ENCODE data around the gene RHOBTB3. TPM values are rescaled to one million over a fixed set of nuclear protein-coding genes. Genes with fewer than 3 reads are reported as not detected.

The RHOBTB3 gene
- total RNA-seq, 4 donors from 2014 or later = 58.7 to 85.7 (median 68.0) TPM

- Histone ChIP-seq H3K9me3 (no peaks in the 10 kb centered on the region), H3K27me3 (no peaks in the 10 kb centered on the region), H3K36me3 (no peaks in the 10 kb centered on the region), H3K27ac (no peak overlapping the region), H3K4me3 (replicated peaks in 1 of 3) (no peak overlapping the region), H3K4me1 (peaks cover 10 to 13% of the 10 kb centered on the region in 2 donors)
- TF ChIP-seq POLR2A (IDR thresholded peaks at IDR 0.05) = no peak
- TF ChIP-seq CTCF (IDR thresholded peaks at IDR 0.05) = no peak
- intact Hi-C loops (cut with DNase I) = no loop called here
- WGBS, 2 donors = 80 to 87% methylated on average over 6 of the region's 6 CpGs
- DNase-seq = no peak
Observed at GRCh38 chr5:95804736-95805539, 73.8 kb downstream of the RHOBTB3 start.

DNA sequence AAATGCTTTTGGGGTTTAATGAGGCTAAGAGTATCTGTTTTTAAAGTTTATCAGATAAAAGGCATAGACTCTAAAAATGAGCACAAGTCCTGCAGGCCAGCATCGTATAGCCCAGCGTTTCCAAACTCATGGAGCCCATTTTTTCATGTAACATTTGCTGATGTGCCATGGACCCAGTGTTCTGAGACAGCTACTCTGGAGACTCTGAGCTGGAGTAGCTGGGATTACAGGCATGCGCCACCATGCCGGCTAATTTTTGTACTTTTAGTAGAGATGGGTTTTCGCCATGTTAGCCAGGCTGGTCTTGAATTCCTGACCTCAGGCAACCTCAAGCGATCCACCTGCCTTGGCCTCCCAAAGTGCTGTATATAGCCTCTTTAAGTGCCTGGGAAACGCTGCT, 75.6 kb downstream of the RHOBTB3 start:
- DNase-seq = no peak
- Histone ChIP-seq H3K4me1 (peaks cover 21% of the 10 kb centered on the region in 2 donors), H3K27ac (no peak overlapping the region), H3K27me3 (no peaks in the 10 kb centered on the region), H3K9me3 (no peaks in the 10 kb centered on the region), H3K4me3 (replicated peaks in 1 of 3) (no peak overlapping the region), H3K36me3 (no peaks in the 10 kb centered on the region)
- TF ChIP-seq POLR2A (IDR thresholded peaks at IDR 0.05) = no peak
- no peak for TF ChIP-seq CTCF (IDR thresholded peaks at IDR 0.05)
- intact Hi-C loops (cut with DNase I) = no loop called here
- 96 to 97% methylated on average over 6 to 7 of the region's 7 CpGs for WGBS, 2 donors

GRCh38 chr5:95808013-95808685, 77.0 kb downstream of the RHOBTB3 start:
- intact Hi-C loops (cut with DNase I) = no loop called here
- TF ChIP-seq POLR2A (IDR thresholded peaks at IDR 0.05) (no peak), CTCF (IDR thresholded peaks at IDR 0.05) (no peak)
- peak overlapping the region in 2 of 3 donors; percentile 11 to 49 for H3K27ac ChIP-seq
- no peak for DNase-seq
- peaks cover 26 to 34% of the 10 kb centered on the region in 2 donors for H3K4me1 ChIP-seq
- no peak overlapping the region for H3K4me3 ChIP-seq (replicated peaks in 1 of 3)
- H3K36me3 ChIP-seq = no peaks in the 10 kb centered on the region
- no peaks in the 10 kb centered on the region for H3K9me3 ChIP-seq
- no peaks in the 10 kb centered on the region for H3K27me3 ChIP-seq
- 82 to 91% methylated on average over 7 of the region's 7 CpGs for WGBS, 2 donors

GRCh38 chr5:95808686-95809413, 77.7 kb downstream of the RHOBTB3 start:
- Histone ChIP-seq H3K27ac (peak overlapping the region; percentile 15 to 68 (median 49)), H3K9me3 (no peaks in the 10 kb centered on the region), H3K27me3 (no peaks in the 10 kb centered on the region), H3K4me1 (peaks cover 26 to 34% of the 10 kb centered on the region in 2 donors), H3K4me3 (replicated peaks in 1 of 3) (no peak overlapping the region), H3K36me3 (no peaks in the 10 kb centered on the region)
- DNase-seq = peak; percentile 21 to 29
- WGBS, 2 donors = 55 to 60% methylated on average over 10 of the region's 10 CpGs
- TF ChIP-seq POLR2A (IDR thresholded peaks at IDR 0.05) (no peak), CTCF (IDR thresholded peaks at IDR 0.05) (no peak)
- intact Hi-C loops (cut with DNase I) = no loop called here

All from thyroid gland (tissue), 4 donors.